Loucy (cell line): ENCODE data around the gene CSGALNACT2.

Source experiments
- H2AFZ ChIP-seq: fragments of 200-600 bp; sonication (generic); 2 replicates; pipeline ENCODE4 v1.6.0; 2016; ENCODE audit warnings: antibody characterized with exemption, mild to moderate bottlenecking, low read length, moderate library complexity
- H3F3A ChIP-seq: fragments of 200-600 bp; 2 replicates; pipeline ENCODE4 v1.6.0; 2016; ENCODE audit warnings: antibody characterized with exemption, low read depth, mild to moderate bottlenecking
- H3K27me3 ChIP-seq: fragments of 200-600 bp; sonication (generic); 2 replicates; pipeline ENCODE4 v1.6.1; 2014; ENCODE audit warnings: low read length, mild to moderate bottlenecking; ENCODE audit not compliant: insufficient read depth, poor library complexity, severe bottlenecking
- H3K36me3 ChIP-seq: fragments of 200-600 bp; sonication (generic); 2 replicates; pipeline ENCODE4 v1.6.1; 2016; ENCODE audit warnings: low read length; ENCODE audit not compliant: insufficient read depth
- H3K4me1 ChIP-seq: fragments of 200-600 bp; sonication (generic); 2 replicates; pipeline ENCODE4 v1.5.1; 2014; ENCODE audit warnings: low read length, mild to moderate bottlenecking; ENCODE audit not compliant: insufficient read depth, poor library complexity, severe bottlenecking
- H3K4me2 ChIP-seq: fragments of 200-600 bp; sonication (generic); 2 replicates; pipeline ENCODE4 v1.6.0; 2014; ENCODE audit warnings: antibody characterized with exemption, low read length, low read depth, mild to moderate bottlenecking; ENCODE audit not compliant: poor library complexity, severe bottlenecking
- H3K4me3 ChIP-seq: fragments of 200-600 bp; sonication (generic); 2 replicates; pipeline ENCODE4 v1.5.1; 2014; ENCODE audit warnings: low read length, mild to moderate bottlenecking, mixed read lengths; ENCODE audit not compliant: poor library complexity, severe bottlenecking
- H3K79me2 ChIP-seq: fragments of 200-600 bp; sonication (generic); 2 replicates; pipeline ENCODE4 v1.6.1; 2014; ENCODE audit warnings: low read length; ENCODE audit not compliant: insufficient read depth
- H3K9ac ChIP-seq: fragments of 200-600 bp; sonication (generic); 2 replicates; pipeline ENCODE4 v1.6.0; 2014; ENCODE audit warnings: mild to moderate bottlenecking, low read depth, low read length, moderate library complexity; ENCODE audit not compliant: poor library complexity, severe bottlenecking
- H3K9me2 ChIP-seq: fragments of 200-600 bp; sonication (generic); replicated peaks from 2 replicates; pipeline ENCODE4 v1.6.1; 2016; ENCODE audit warnings: low read depth, low read length, mixed read lengths
- H3K9me3 ChIP-seq: fragments of 200-600 bp; sonication (generic); 2 replicates; pipeline ENCODE4 v1.6.1; 2014; ENCODE audit warnings: mild to moderate bottlenecking, antibody characterized with exemption, low read length, low read depth; ENCODE audit not compliant: insufficient read depth
- H4K20me1 ChIP-seq: fragments of 200-600 bp; sonication (generic); 2 replicates; pipeline ENCODE4 v1.6.0; 2014; ENCODE audit warnings: antibody characterized with exemption, low read length, mild to moderate bottlenecking; ENCODE audit not compliant: insufficient read depth, poor library complexity, severe bottlenecking
- EZH2phosphoT487 ChIP-seq: fragments of 200-600 bp; IDR thresholded peaks from 2 replicates; pipeline ENCODE4 v1.6.1; 2018; ENCODE audit warnings: antibody characterized with exemption, mild to moderate bottlenecking, moderate library complexity, borderline replicate concordance
- TF ChIP-seq, protein P1 (sequence below): fragments of 200-600 bp; sonication (generic); conservative IDR thresholded peaks from 2 replicates; pipeline ENCODE4 v1.5.1; 2014; ENCODE audit warnings: mild to moderate bottlenecking, antibody characterized with exemption, low read length

CSGALNACT2 gene

DNA sequence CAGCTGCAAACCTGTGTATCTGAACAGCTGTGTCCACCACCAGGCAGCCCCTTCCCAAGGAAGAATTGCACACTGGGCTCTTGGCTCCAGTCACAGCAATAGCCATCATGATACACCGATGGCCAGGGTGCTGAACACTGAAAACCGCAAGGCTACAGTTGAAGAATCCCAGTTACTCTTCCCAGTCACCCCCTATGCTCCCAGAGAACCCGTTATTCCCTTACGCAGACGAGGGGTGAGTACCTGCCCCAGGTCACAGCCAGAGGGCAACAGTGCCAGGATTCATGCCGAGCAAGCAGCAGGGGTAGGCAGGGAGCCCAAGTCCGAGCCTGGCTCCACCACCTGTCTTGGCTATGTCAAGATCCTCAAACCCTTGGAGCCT, 70.8 kb downstream of the CSGALNACT2 start:
- no peaks in the 10 kb centered on the region for H3K79me2 ChIP-seq
- H4K20me1 ChIP-seq, result no peaks in the 10 kb centered on the region
- H2AFZ ChIP-seq, result no peak overlapping the region
- H3K4me1 ChIP-seq, result no peaks in the 10 kb centered on the region
- H3K9me3 ChIP-seq, result no peaks in the 10 kb centered on the region
- H3K9ac ChIP-seq, result no peak overlapping the region
- H3K36me3 ChIP-seq, result no peaks in the 10 kb centered on the region
- no peaks in the 10 kb centered on the region for H3K27me3 ChIP-seq
- no peak overlapping the region for H3K4me3 ChIP-seq
- H3K4me2 ChIP-seq, result no peak overlapping the region
- no peaks in the 10 kb centered on the region for H3K9me2 ChIP-seq
- no peaks in the 10 kb centered on the region for H3F3A ChIP-seq
- TF ChIP-seq EZH2phosphoT487, result no peak
- TF ChIP-seq, protein P1, sequence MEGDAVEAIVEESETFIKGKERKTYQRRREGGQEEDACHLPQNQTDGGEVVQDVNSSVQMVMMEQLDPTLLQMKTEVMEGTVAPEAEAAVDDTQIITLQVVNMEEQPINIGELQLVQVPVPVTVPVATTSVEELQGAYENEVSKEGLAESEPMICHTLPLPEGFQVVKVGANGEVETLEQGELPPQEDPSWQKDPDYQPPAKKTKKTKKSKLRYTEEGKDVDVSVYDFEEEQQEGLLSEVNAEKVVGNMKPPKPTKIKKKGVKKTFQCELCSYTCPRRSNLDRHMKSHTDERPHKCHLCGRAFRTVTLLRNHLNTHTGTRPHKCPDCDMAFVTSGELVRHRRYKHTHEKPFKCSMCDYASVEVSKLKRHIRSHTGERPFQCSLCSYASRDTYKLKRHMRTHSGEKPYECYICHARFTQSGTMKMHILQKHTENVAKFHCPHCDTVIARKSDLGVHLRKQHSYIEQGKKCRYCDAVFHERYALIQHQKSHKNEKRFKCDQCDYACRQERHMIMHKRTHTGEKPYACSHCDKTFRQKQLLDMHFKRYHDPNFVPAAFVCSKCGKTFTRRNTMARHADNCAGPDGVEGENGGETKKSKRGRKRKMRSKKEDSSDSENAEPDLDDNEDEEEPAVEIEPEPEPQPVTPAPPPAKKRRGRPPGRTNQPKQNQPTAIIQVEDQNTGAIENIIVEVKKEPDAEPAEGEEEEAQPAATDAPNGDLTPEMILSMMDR, result no peak

DNA sequence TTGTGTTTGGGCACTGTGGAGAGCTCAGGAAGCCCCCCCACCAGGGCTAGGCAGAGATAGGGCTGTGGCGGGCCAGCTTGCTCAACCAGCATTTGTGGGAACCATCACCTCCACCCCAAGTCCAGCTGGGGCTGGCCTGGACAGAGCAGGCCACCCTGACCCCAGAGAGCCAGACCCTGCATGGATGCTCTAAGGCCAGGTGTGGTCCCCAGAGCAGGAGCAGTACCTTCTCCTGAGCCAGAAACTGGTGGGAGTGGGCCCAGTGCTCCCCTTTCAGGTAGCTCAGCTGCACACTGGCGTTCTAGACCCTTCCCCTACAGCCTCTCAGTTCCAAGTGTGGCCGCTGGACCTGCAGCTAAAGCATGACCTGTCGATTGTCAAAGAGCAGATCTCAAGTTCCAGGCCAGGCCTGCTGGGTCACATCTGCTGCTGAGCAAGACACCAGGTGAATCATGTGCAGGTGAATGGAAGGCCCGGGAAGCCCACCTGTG, 71.5 kb downstream of the CSGALNACT2 start:
- no peak overlapping the region for H2AFZ ChIP-seq
- H3K27me3 ChIP-seq, result no peaks in the 10 kb centered on the region
- no peaks in the 10 kb centered on the region for H3K4me1 ChIP-seq
- H3K79me2 ChIP-seq, result no peaks in the 10 kb centered on the region
- no peaks in the 10 kb centered on the region for H3F3A ChIP-seq
- H3K4me3 ChIP-seq, result no peak overlapping the region
- H3K9me2 ChIP-seq, result no peaks in the 10 kb centered on the region
- H3K36me3 ChIP-seq, result no peaks in the 10 kb centered on the region
- H4K20me1 ChIP-seq, result no peaks in the 10 kb centered on the region
- TF ChIP-seq EZH2phosphoT487, result no peak
- TF ChIP-seq, protein P1, result no peak
- H3K9ac ChIP-seq, result no peak overlapping the region
- H3K4me2 ChIP-seq, result no peak overlapping the region
- H3K9me3 ChIP-seq, result no peaks in the 10 kb centered on the region

DNA sequence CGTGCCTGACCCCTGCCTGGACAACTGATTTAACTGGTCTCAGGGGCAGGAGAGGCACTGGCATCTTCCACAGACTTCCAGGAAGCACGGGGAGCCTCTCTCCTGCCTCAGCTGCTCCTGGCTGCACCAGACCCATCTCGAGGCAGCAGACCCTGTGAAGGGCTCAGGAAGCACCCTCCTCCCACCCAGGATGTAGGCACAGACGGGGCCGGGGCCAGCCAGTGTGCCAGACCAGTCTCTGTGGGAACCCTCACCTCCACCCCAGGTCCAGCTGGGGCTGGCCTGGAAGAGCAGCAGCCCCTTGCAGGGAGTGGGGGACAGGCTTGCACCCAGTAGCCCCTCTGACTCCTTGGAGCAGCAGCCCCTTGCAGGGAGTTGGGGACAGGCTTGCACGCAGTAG, 72.3 kb downstream of the CSGALNACT2 start:
- H3K9me2 ChIP-seq, result no peaks in the 10 kb centered on the region
- no peak overlapping the region for H3K4me3 ChIP-seq
- no peaks in the 10 kb centered on the region for H3K36me3 ChIP-seq
- no peak for TF ChIP-seq EZH2phosphoT487
- TF ChIP-seq, protein P1, result no peak
- no peaks in the 10 kb centered on the region for H3K9me3 ChIP-seq
- H3K27me3 ChIP-seq, result no peaks in the 10 kb centered on the region
- no peaks in the 10 kb centered on the region for H3F3A ChIP-seq
- no peaks in the 10 kb centered on the region for H3K79me2 ChIP-seq
- no peaks in the 10 kb centered on the region for H3K4me1 ChIP-seq
- H2AFZ ChIP-seq, result no peak overlapping the region
- H3K4me2 ChIP-seq, result no peak overlapping the region
- H3K9ac ChIP-seq, result no peak overlapping the region
- H4K20me1 ChIP-seq, result no peaks in the 10 kb centered on the region
